Immature natural killer cell (primary cell): Measurements from ENCODE around the gene CACNG5. TPM values are rescaled to one million over a fixed set of nuclear protein-coding genes. Genes with fewer than 3 reads are reported as not detected.

Source experiments
- DNase-seq, 3 donors: peaks; one replicate each; pipeline ENCODE4 v3.0.0; 2022; ENCODE audit warnings: mixed read lengths in 1 of 3
- H3K27ac Mint-ChIP-seq, 6 donors: one replicate each; pipeline ENCODE4 v1.8.0; 2020; ENCODE audit warnings: mixed read lengths in 6 of 6, mild to moderate bottlenecking in 5 of 6, inconsistent platforms in 4 of 6, moderate library complexity in 3 of 6
- H3K27me3 Mint-ChIP-seq, 3 donors: one replicate each; pipeline ENCODE4 v1.8.0; 2020 to 2021; ENCODE audit warnings: low read depth in 3 of 3, mild to moderate bottlenecking in 3 of 3, mixed read lengths in 3 of 3, moderate library complexity in 3 of 3, inconsistent platforms in 1 of 3
- H3K36me3 Mint-ChIP-seq, 3 donors: one replicate each; pipeline ENCODE4 v1.8.0; 2020; ENCODE audit warnings: mixed read lengths in 3 of 3, inconsistent platforms in 2 of 3, mild to moderate bottlenecking in 2 of 3
- H3K4me1 Mint-ChIP-seq, 2 donors: one replicate each; pipeline ENCODE4 v1.8.0; 2020; ENCODE audit warnings: inconsistent platforms in 2 of 2, mild to moderate bottlenecking in 2 of 2, mixed read lengths in 2 of 2, moderate library complexity in 1 of 2
- H3K4me3 Mint-ChIP-seq, 5 donors: one replicate each; pipeline ENCODE4 v1.8.0; 2020; ENCODE audit warnings: mild to moderate bottlenecking in 5 of 5, mixed read lengths in 5 of 5, inconsistent platforms in 3 of 5, moderate library complexity in 3 of 5
- H3K9me3 Mint-ChIP-seq, 6 donors: one replicate each; pipeline ENCODE4 v1.8.0; 2020; ENCODE audit warnings: mild to moderate bottlenecking in 6 of 6, mixed read lengths in 6 of 6, inconsistent platforms in 4 of 6, moderate library complexity in 3 of 6
- polyA plus RNA-seq, 3 donors: library from polyadenylated mRNA; unstranded; fragments of 300-500 nt; fragmentation: Illumina TruSeq; gene quantifications; one replicate each; pipeline ENCODE4 v1.2.3, GENCODE V29; 2021

CACNG5 gene
- polyA plus RNA-seq, 3 donors from 2014 or later = not detected

- DNase-seq = no peak
- Mint-ChIP-seq H3K27ac (no peak overlapping the region), H3K36me3 (peaks cover 0 to 4% (median 3%) of the 10 kb centered on the region in 3 donors), H3K27me3 (peaks cover 15 to 37% (median 20%) of the 10 kb centered on the region in 3 donors), H3K4me3 (no peak overlapping the region), H3K4me1 (peaks cover 0 to 3% of the 10 kb centered on the region in 2 donors), H3K9me3 (peaks cover 0 to 4% (median 0%) of the 10 kb centered on the region in 6 donors)
Observed at GRCh38 chr17:66831383-66832210, 3.3 kb upstream of the CACNG5 start.

DNA sequence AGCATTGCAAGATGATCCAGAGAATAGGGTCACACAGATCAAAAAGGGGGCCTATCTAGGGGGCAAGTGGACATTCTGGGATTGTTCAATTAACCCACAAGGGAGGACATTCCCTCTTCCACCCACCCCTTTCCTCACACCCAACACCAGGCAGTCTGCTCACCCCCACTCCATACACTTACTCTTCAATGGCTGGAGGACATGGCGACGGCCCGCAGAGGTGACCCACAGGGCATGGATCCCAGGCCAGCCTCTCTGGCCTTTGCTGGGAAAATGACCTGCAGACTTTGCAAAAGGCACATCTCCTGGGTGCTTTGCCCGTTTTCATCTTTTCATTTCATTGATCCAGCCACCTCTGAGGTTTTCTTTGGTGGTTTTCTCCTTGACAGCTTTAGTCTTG is 1.7 kb upstream of the CACNG5 start:
- Mint-ChIP-seq H3K27ac (no peak overlapping the region), H3K4me3 (no peak overlapping the region), H3K4me1 (peaks cover 0 to 3% of the 10 kb centered on the region in 2 donors), H3K27me3 (peaks cover 13 to 33% (median 25%) of the 10 kb centered on the region in 3 donors), H3K36me3 (peaks cover 0 to 4% (median 3%) of the 10 kb centered on the region in 3 donors), H3K9me3 (peaks cover 0 to 4% (median 0%) of the 10 kb centered on the region in 6 donors)
- no peak for DNase-seq

- H3K4me3 Mint-ChIP-seq = no peak overlapping the region
- peaks cover 0 to 3% of the 10 kb centered on the region in 2 donors for H3K4me1 Mint-ChIP-seq
- peaks cover 7 to 31% (median 23%) of the 10 kb centered on the region in 3 donors for H3K27me3 Mint-ChIP-seq
- peaks cover 0 to 4% (median 3%) of the 10 kb centered on the region in 3 donors for H3K36me3 Mint-ChIP-seq
- no peak for DNase-seq
- H3K9me3 Mint-ChIP-seq = no peaks in the 10 kb centered on the region
- H3K27ac Mint-ChIP-seq = no peak overlapping the region
Observed at GRCh38 chr17:66834426-66834918, 445 bp upstream of the CACNG5 start.

DNA sequence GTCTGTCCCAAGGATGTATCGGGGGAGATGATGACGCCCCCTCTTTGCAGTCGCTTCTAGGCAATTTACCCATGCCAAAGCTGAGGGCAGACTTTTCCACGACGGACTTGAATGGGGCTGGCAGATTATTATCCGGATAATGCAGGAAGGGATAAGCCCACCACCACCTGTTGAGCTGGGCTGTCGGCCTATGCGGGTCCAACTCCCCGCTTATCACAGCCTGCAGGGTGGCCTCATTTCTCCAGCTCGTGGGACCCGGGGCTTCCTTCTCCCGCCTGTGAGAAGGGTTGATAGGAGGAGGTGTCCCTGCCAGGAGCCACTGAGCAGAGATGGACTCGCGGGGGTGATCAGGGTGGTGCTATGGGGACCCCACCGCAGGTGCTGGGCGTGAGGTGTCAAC is 559 bp downstream of the CACNG5 start:
- no peak for DNase-seq
- H3K9me3 Mint-ChIP-seq = no peaks in the 10 kb centered on the region
- H3K27me3 Mint-ChIP-seq = peaks cover 7 to 29% (median 23%) of the 10 kb centered on the region in 3 donors
- peaks cover 0 to 4% (median 3%) of the 10 kb centered on the region in 3 donors for H3K36me3 Mint-ChIP-seq
- peaks cover 0 to 3% of the 10 kb centered on the region in 2 donors for H3K4me1 Mint-ChIP-seq
- H3K27ac Mint-ChIP-seq = no peak overlapping the region
- no peak overlapping the region for H3K4me3 Mint-ChIP-seq

- Mint-ChIP-seq H3K27ac (no peak overlapping the region), H3K9me3 (no peaks in the 10 kb centered on the region), H3K4me1 (peaks cover 0 to 3% of the 10 kb centered on the region in 2 donors), H3K27me3 (peaks cover 5 to 23% (median 20%) of the 10 kb centered on the region in 3 donors), H3K4me3 (no peak overlapping the region), H3K36me3 (peaks cover 0 to 4% (median 3%) of the 10 kb centered on the region in 3 donors)
- DNase-seq = no peak
Observed at GRCh38 chr17:66836063-66837005, 1.4 kb downstream of the CACNG5 start.

GRCh38 chr17:66837226-66837625 is 2.3 kb downstream of the CACNG5 start:
- no peak overlapping the region for H3K4me3 Mint-ChIP-seq
- H3K36me3 Mint-ChIP-seq = peaks cover 0 to 3% (median 0%) of the 10 kb centered on the region in 3 donors
- no peak for DNase-seq
- no peaks in the 10 kb centered on the region for H3K9me3 Mint-ChIP-seq
- peaks cover 7 to 18% (median 16%) of the 10 kb centered on the region in 3 donors for H3K27me3 Mint-ChIP-seq
- H3K4me1 Mint-ChIP-seq = peaks cover 0 to 3% of the 10 kb centered on the region in 2 donors
- no peak overlapping the region for H3K27ac Mint-ChIP-seq

- H3K4me1 Mint-ChIP-seq = peaks cover 0 to 3% of the 10 kb centered on the region in 2 donors
- no peak for DNase-seq
- H3K27ac Mint-ChIP-seq = no peak overlapping the region
- peaks cover 7 to 18% (median 14%) of the 10 kb centered on the region in 3 donors for H3K27me3 Mint-ChIP-seq
- peaks cover 0 to 3% (median 0%) of the 10 kb centered on the region in 3 donors for H3K36me3 Mint-ChIP-seq
- H3K9me3 Mint-ChIP-seq = peaks cover 0 to 3% (median 0%) of the 10 kb centered on the region in 6 donors
- H3K4me3 Mint-ChIP-seq = no peak overlapping the region
Observed at GRCh38 chr17:66837885-66838665, 3.2 kb downstream of the CACNG5 start.

GRCh38 chr17:66839616-66840015 is 4.7 kb downstream of the CACNG5 start:
- Mint-ChIP-seq H3K36me3 (no peaks in the 10 kb centered on the region), H3K4me1 (peaks cover 0 to under 1% of the 10 kb centered on the region in 2 donors), H3K4me3 (no peak overlapping the region), H3K27ac (no peak overlapping the region), H3K27me3 (peaks cover 6 to 13% (median 10%) of the 10 kb centered on the region in 3 donors), H3K9me3 (peaks cover 0 to 3% (median 0%) of the 10 kb centered on the region in 6 donors)
- no peak for DNase-seq

GRCh38 chr17:66840061-66840460 is 5.1 kb downstream of the CACNG5 start:
- Mint-ChIP-seq H3K27me3 (peaks cover 6 to 13% (median 10%) of the 10 kb centered on the region in 3 donors), H3K4me3 (no peak overlapping the region), H3K4me1 (no peaks in the 10 kb centered on the region)

GRCh38 chr17:66841328-66841727 is 6.4 kb downstream of the CACNG5 start:
- peaks cover 0 to 11% (median 5%) of the 10 kb centered on the region in 3 donors for H3K27me3 Mint-ChIP-seq

More at GRCh38 chr17:66840061-66840460, 5.1 kb downstream of the CACNG5 start:
- peaks cover 0 to 3% (median 0%) of the 10 kb centered on the region in 6 donors for H3K9me3 Mint-ChIP-seq
- no peak overlapping the region for H3K27ac Mint-ChIP-seq
- no peaks in the 10 kb centered on the region for H3K36me3 Mint-ChIP-seq
- DNase-seq = no peak

GRCh38 chr17:66841744-66842143 is 6.8 kb downstream of the CACNG5 start:
- Mint-ChIP-seq H3K4me3 (no peak overlapping the region), H3K27ac (no peak overlapping the region), H3K36me3 (no peaks in the 10 kb centered on the region)

More at GRCh38 chr17:66841328-66841727, 6.4 kb downstream of the CACNG5 start:
- Mint-ChIP-seq H3K27ac (no peak overlapping the region), H3K9me3 (peaks cover 0 to 3% (median 0%) of the 10 kb centered on the region in 6 donors), H3K4me1 (no peaks in the 10 kb centered on the region), H3K36me3 (no peaks in the 10 kb centered on the region), H3K4me3 (no peak overlapping the region)
- no peak for DNase-seq

DNA sequence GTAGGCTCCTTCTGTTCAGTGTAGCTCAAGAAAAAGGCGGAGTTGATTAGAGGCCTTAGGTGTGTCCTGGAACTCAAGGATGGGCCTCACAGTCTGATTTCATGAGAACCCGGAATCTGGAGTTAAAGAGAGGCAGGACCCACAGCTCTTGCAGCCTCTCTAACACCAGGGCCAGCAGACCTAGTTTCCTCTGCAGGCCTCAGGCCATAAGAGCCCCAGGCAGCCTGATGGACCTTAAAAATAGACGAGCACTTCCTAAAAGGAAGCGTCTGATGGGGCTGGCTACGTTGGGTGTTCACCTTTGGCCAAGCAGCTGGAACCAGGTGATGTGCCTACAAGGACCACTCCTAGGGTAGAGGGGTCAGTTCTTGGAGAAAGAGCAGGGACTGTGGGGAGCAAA is 7.6 kb downstream of the CACNG5 start:
- no peaks in the 10 kb centered on the region for H3K4me1 Mint-ChIP-seq
- DNase-seq = no peak
- H3K36me3 Mint-ChIP-seq = no peaks in the 10 kb centered on the region
- H3K27ac Mint-ChIP-seq = no peak overlapping the region
- H3K27me3 Mint-ChIP-seq = peaks cover 0 to 5% (median 4%) of the 10 kb centered on the region in 3 donors
- H3K4me3 Mint-ChIP-seq = no peak overlapping the region
- peaks cover 0 to 3% (median 0%) of the 10 kb centered on the region in 6 donors for H3K9me3 Mint-ChIP-seq

More at GRCh38 chr17:66841744-66842143, 6.8 kb downstream of the CACNG5 start:
- H3K9me3 Mint-ChIP-seq = peaks cover 0 to 3% (median 0%) of the 10 kb centered on the region in 6 donors
- DNase-seq = no peak
- H3K27me3 Mint-ChIP-seq = peaks cover 0 to 9% (median 5%) of the 10 kb centered on the region in 3 donors
- no peaks in the 10 kb centered on the region for H3K4me1 Mint-ChIP-seq
